Memory B cell (primary cell): ENCODE measurements around the gene ULK3.

Source experiments
- ATAC-seq: fragments of 150-1000 bp; cut with Tn5 transposase; 2 replicates; pipeline ENCODE4 v1.10.0; 2021; ENCODE audit warnings: low read depth, mild to moderate bottlenecking, moderate library complexity
- DNase-seq, 2 donors: peaks; one replicate each; pipeline ENCODE4 v3.0.0; 2022; ENCODE audit warnings: low spot score in 2 of 2
- H3K27ac Mint-ChIP-seq: one replicate; pipeline ENCODE4 v1.8.0; 2022; ENCODE audit warnings: mild to moderate bottlenecking, moderate library complexity, mixed read lengths
- H3K27me3 Mint-ChIP-seq: one replicate; pipeline ENCODE4 v1.8.0; 2022; ENCODE audit warnings: mixed read lengths
- H3K36me3 Mint-ChIP-seq: one replicate; pipeline ENCODE4 v1.8.0; 2022; ENCODE audit warnings: mild to moderate bottlenecking, mixed read lengths
- H3K4me1 Mint-ChIP-seq: one replicate; pipeline ENCODE4 v1.8.0; 2022; ENCODE audit warnings: mixed read lengths
- H3K4me3 Mint-ChIP-seq: one replicate; pipeline ENCODE4 v1.8.0; 2022; ENCODE audit warnings: mild to moderate bottlenecking, moderate library complexity, mixed read lengths
- H3K9me3 Mint-ChIP-seq: one replicate; pipeline ENCODE4 v1.8.0; 2022; ENCODE audit warnings: mixed read lengths

The ULK3 gene

DNA sequence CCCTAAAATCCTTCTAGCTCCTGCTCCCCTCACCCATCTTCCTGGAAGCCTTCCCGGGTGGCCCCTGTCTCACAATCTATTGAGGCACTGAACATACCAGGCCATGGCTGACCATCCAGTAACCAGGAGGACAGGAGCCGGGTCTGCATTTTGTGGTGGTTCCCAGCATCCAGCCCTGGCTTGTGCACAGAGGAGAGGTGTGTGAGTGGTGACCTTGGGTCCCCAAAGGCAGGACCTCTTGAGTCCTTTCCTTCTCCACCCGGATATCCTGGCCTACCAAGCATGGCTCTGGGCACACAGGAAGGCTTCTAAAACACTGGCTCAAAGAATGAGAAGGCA, 53.2 kb downstream of the ULK3 start:
- peaks cover 64% of the 10 kb centered on the region for H3K4me1 Mint-ChIP-seq
- peak overlapping the region; percentile 99 for H3K4me3 Mint-ChIP-seq
- no peak for ATAC-seq
- H3K9me3 Mint-ChIP-seq: no peaks in the 10 kb centered on the region
- peak overlapping the region; percentile 95 for H3K27ac Mint-ChIP-seq
- no peak for DNase-seq
- peaks cover 13% of the 10 kb centered on the region for H3K36me3 Mint-ChIP-seq
- no peaks in the 10 kb centered on the region for H3K27me3 Mint-ChIP-seq

DNA sequence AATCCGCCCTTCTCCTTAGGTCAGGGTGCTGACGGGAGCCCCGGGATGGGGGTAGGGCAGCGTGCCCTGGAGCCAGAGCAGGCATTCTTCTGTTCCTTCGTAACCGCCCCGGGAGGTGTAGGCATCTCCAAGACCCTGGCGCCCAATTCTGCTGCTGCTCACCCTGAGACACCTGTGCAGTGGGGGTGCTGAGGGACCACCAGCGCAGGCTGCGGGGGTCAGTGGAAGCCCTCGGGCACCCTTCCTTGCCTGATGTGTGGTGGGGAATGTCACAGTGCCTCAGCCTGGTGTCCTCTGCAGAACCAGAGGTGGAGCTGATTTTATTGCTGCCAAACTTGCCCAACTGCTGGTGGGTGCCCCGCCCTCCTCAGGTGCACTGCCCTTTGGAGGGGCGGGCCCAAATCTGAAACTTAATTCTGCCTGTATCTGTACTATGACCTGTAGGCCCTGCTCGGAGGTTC, 53.8 kb downstream of the ULK3 start:
- peak overlapping the region; percentile 99 for H3K4me3 Mint-ChIP-seq
- no peaks in the 10 kb centered on the region for H3K27me3 Mint-ChIP-seq
- H3K27ac Mint-ChIP-seq: peak overlapping the region; percentile 95
- peaks cover 17% of the 10 kb centered on the region for H3K36me3 Mint-ChIP-seq
- no peaks in the 10 kb centered on the region for H3K9me3 Mint-ChIP-seq
- H3K4me1 Mint-ChIP-seq: peaks cover 67% of the 10 kb centered on the region
- peak; percentile 30 for ATAC-seq
- peak in 1 of 2 donors; percentile 56 for DNase-seq

DNA sequence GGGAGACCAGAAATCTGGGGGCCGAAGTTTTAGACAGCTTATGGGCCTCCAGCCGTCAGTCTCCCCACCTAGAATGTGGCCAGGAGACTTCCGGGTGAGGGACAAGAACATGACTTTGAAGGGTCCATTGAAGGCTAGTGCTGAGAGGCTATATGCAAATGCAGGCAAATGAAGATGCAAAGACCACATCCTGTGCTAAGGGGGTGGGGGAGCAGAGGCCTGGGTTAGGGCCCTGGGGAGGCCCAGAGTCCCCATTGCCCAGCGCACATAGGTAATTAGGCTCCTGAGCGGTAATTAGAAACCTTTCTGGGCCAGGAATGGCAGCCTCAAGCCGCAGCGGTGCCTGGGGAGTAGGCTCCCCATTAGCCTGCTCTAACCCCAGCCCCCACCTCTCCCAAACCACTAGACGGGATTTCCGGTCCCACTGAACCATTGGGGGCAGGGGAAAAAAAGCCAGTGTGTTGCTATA, 54.2 kb downstream of the ULK3 start:
- Mint-ChIP-seq H3K36me3 (peaks cover 17% of the 10 kb centered on the region), H3K4me1 (peaks cover 72% of the 10 kb centered on the region), H3K4me3 (peak overlapping the region; percentile 99), H3K27me3 (no peaks in the 10 kb centered on the region), H3K9me3 (no peaks in the 10 kb centered on the region), H3K27ac (peak overlapping the region; percentile 95)
- DNase-seq (peak in 1 of 2 donors; percentile 55), ATAC-seq (peak; percentile 28)

DNA sequence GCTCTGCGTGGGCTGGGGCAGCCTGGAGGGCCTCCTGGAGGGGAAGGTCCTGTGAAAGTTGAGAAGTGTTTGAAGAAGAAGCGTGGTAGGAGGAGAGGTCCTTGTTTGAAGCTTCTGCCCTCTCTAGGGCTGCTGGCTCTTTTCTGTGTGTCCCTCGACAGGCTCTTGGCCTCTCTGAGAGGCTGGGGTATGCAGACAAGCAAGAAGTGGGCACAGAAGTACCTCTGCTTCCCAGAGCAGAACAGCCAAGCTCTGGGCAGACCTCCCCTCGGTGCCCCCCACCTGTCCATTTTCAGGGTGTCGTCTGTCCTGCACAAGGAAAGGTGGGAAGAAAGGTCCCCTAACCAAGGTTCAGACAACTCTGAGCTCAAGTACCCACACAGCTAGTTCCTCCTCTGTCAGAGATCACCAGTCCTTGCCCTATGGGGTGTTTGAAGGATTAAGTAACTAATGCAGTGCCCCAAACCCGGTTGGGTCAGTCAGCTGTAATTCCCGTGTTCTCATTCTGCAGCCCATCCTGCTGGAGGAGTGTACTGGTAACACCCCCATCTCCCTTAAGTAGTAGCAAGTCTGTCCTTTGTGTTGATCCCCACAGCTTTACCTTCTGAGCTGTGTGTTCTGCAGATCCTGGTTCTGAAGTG, 54.8 kb downstream of the ULK3 start:
- H3K27ac Mint-ChIP-seq: peak overlapping the region; percentile 95
- ATAC-seq: no peak
- peak overlapping the region; percentile 99 for H3K4me3 Mint-ChIP-seq
- no peaks in the 10 kb centered on the region for H3K27me3 Mint-ChIP-seq
- no peaks in the 10 kb centered on the region for H3K9me3 Mint-ChIP-seq
- peaks cover 70% of the 10 kb centered on the region for H3K4me1 Mint-ChIP-seq
- no peak for DNase-seq
- peaks cover 15% of the 10 kb centered on the region for H3K36me3 Mint-ChIP-seq

DNA sequence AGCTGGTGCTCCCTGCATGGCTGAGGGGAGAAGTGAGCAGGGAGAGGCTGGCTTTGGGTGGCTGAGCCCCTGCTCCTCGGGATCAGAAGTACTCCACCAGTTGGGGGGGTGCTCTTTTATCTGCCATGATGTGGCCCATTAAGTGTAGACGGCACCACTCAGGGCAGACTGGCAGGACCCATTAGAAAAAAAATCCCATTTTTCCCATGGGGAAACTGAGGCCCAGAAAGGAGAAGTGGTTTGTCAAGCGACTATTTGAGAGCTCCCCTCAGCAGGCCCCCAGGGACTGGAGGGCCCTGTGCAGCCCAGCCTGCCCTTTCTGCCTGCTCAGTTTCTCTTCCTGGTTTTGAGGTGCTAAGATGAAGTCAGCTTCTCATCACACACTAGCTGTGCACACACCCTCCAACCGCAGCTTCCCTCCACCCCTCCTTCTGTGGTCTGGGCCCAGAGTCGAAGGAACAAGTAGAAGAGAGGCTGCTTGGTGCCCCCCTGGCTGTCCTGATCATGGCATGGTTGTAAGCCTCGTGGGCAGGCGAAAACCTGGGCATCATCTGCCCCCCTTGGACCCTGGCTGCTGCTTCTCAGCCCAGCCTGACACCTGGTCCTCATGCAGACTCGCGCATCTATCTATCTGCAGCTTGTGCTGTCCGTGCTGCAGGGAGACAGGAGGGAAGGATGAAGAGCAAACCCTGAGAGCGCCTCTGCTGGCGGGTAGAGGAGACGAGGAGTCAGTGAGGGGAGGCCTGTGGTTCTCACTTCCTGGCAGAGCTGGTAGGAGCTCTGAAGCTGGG, 55.5 kb downstream of the ULK3 start:
- H3K36me3 Mint-ChIP-seq: peaks cover 19% of the 10 kb centered on the region
- H3K27me3 Mint-ChIP-seq: no peaks in the 10 kb centered on the region

DNA sequence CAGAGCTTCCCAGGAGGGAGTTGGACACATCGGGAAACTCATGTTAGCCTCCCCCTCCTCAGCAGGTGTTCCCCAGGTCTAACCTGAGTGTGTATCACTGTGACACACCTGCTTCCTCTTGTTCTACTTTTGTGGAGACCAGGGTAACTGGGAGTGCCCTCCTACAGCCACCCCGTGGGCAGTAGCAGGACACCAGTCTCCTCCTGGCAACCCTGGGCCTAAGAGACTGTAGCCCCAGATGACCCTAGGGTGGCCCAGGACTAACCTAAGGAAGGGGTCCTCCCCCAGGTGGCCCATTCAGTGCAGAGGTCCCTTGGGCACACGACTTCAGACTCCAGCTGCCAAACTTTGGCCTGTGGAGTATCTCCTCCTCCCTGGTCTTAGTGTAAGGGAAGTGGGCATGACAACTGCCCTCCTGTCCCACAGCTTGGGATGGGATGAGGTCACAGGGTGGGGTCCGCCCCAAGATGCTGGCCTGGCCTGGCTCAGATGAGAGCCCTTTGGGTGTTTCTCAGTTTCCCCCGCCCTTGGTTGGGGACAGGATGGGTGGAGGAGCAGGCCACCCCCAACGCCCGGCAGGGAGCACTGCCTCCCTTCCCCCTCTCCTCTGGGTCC, 56.3 kb downstream of the ULK3 start:
- peaks cover 14% of the 10 kb centered on the region for H3K36me3 Mint-ChIP-seq
- no peaks in the 10 kb centered on the region for H3K27me3 Mint-ChIP-seq
- no peak for DNase-seq
- peaks cover 59% of the 10 kb centered on the region for H3K4me1 Mint-ChIP-seq
- H3K9me3 Mint-ChIP-seq: no peaks in the 10 kb centered on the region
- ATAC-seq: no peak
- H3K4me3 Mint-ChIP-seq: peak overlapping the region; percentile 99
- H3K27ac Mint-ChIP-seq: peak overlapping the region; percentile 95

More for the DNA sequence above, 55.5 kb downstream of the ULK3 start:
- Mint-ChIP-seq H3K4me3 (peak overlapping the region; percentile 99), H3K27ac (peak overlapping the region; percentile 95), H3K4me1 (peaks cover 65% of the 10 kb centered on the region), H3K9me3 (no peaks in the 10 kb centered on the region)
- peak; percentile 82 to 90 for DNase-seq
- peak; percentile 72 for ATAC-seq
